ENCODE data around the gene KCTD17. TPM values are rescaled to one million over a fixed set of nuclear protein-coding genes. Genes with fewer than 3 reads are reported as not detected.
A peak's percentile ranks its signal among the peaks of the same experiment; 100 is the strongest.

Gene KCTD17
- polyA plus RNA-seq, 3 donors, result 8.4 to 40.0 (median 9.0) TPM

DNA sequence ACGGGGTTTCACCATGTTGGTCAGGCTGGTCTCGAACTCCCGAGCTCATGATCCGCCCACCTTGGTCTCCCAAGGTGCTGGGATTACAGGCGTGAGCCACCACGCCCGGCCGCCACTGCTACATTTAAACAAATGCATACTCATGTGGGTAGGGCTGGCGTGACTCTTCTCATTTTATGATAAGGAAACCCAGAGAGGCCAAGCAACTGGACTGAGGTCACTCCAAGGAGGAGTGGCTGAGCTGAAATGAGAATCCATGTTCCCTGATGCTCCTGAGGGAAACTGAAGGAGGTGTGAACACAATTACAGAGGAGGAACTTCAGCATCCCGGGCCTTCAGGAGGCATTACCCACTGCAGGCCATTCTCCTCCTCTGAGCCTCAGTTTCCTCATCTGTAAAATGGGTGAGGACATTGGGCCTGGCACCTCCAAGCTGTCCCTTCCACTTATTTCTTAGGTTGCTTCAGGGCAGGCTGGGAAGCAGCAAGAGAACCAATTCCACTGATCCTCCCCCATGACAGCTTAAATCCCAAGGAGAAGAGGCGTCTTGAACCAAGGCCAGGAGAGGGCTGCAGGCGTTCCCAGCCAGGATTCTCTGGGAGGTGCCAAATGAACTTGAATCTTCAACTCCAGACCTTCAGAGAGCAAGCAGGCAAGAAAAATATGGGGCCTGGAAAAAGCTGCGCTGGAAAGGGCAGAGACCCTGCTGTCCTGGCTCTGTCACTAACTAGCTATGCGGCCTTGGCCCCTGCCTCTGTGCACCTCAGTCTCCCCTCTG, 35.2 kb upstream of the KCTD17 start:
- Histone ChIP-seq H3K4me3 (replicated peaks in 1 of 3; ENCODE audit: low read depth in 2 of 3, low read length in 3 of 3) (no peak overlapping the region), H3K9ac (ENCODE audit: insufficient read depth, low read length, poor library complexity, severe bottlenecking) (no peak overlapping the region)
- H3K4me3 Mint-ChIP-seq, result no peak overlapping the region

DNA sequence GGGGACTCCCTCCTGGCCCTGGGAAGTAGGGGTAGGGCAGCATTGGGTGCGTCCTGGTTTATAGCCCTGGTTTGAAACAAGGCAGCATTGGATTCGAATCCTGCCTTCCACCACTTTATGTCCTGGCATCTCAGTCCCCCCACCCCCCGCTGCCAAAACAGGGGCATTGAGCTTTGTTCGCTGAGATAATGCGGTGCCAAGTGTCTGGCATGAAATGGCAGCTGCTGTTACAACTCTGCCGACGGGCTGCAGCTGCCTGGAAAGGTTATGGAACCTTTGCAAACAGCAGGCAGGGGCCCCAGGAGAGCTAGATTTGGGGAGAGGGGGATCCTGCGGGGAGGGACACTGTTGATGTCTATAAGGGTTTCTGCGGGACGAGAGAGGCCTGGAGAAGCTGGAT, 34.2 kb upstream of the KCTD17 start:
- H3K4me3 ChIP-seq (replicated peaks in 1 of 3; ENCODE audit: low read depth in 2 of 3, low read length in 3 of 3), result no peak overlapping the region

More for the DNA sequence above, 35.2 kb upstream of the KCTD17 start:
- H3K36me3 Mint-ChIP-seq, result peaks cover 9 to 18% of the 10 kb centered on the region in 2 donors
- Histone ChIP-seq H4K20me1 (ENCODE audit: insufficient read depth, low read length) (peaks cover 20% of the 10 kb centered on the region), H3K79me2 (ENCODE audit: insufficient read depth, low read length) (peaks cover 28% of the 10 kb centered on the region), H3K4me1 (ENCODE audit: control insufficient read depth in 1 of 2, insufficient read depth in 2 of 2, low read length in 2 of 2) (peaks cover 20 to 29% of the 10 kb centered on the region in 2 donors), H3K27ac (ENCODE audit: low read depth in 1 of 2, low read length in 2 of 2) (no peak overlapping the region), H3K27me3 (ENCODE audit: control insufficient read depth in 2 of 2, insufficient read depth in 2 of 2, low read length in 2 of 2) (no peaks in the 10 kb centered on the region), H3K4me2 (replicated peaks; ENCODE audit: extremely low read depth, low read length, poor library complexity, severe bottlenecking) (no peak overlapping the region), H3K36me3 (replicated peaks in 1 of 2; ENCODE audit: control insufficient read depth in 1 of 2, insufficient read depth in 2 of 2, low read length in 2 of 2) (peaks cover 0 to 9% of the 10 kb centered on the region in 2 donors), H3K9me3 (replicated peaks in 1 of 2; ENCODE audit: control insufficient read depth in 1 of 2, insufficient read depth in 1 of 2, low read length in 2 of 2) (no peaks in the 10 kb centered on the region), H2AFZ (ENCODE audit: insufficient read depth, low read depth, low read length, poor library complexity, severe bottlenecking) (no peak overlapping the region)
- intact Hi-C loops (cut with micrococcal nuclease), result no loop called here
- peaks cover 33% of the 10 kb centered on the region for H3K4me1 Mint-ChIP-seq
- no peak overlapping the region for H3K27ac Mint-ChIP-seq
- TF ChIP-seq, protein P1, sequence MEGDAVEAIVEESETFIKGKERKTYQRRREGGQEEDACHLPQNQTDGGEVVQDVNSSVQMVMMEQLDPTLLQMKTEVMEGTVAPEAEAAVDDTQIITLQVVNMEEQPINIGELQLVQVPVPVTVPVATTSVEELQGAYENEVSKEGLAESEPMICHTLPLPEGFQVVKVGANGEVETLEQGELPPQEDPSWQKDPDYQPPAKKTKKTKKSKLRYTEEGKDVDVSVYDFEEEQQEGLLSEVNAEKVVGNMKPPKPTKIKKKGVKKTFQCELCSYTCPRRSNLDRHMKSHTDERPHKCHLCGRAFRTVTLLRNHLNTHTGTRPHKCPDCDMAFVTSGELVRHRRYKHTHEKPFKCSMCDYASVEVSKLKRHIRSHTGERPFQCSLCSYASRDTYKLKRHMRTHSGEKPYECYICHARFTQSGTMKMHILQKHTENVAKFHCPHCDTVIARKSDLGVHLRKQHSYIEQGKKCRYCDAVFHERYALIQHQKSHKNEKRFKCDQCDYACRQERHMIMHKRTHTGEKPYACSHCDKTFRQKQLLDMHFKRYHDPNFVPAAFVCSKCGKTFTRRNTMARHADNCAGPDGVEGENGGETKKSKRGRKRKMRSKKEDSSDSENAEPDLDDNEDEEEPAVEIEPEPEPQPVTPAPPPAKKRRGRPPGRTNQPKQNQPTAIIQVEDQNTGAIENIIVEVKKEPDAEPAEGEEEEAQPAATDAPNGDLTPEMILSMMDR (IDR thresholded peaks at IDR 0.05), result no peak
- DNase-seq, result no peak
- peaks cover 0 to 1% (median 1%) of the 10 kb centered on the region in 3 donors for H3K27me3 Mint-ChIP-seq (ENCODE audit: low read depth in 3 of 3)
- WGBS (ENCODE audit: insufficient coverage), result 100% methylated on average over 6 of the region's 14 CpGs
- H3K9me3 Mint-ChIP-seq, result peaks cover 0 to 2% (median 0%) of the 10 kb centered on the region in 7 donors

More for the DNA sequence above, 34.2 kb upstream of the KCTD17 start:
- Histone ChIP-seq H4K20me1 (ENCODE audit: insufficient read depth, low read length) (peaks cover 23% of the 10 kb centered on the region), H3K27ac (ENCODE audit: low read depth in 1 of 2, low read length in 2 of 2) (no peak overlapping the region), H3K9ac (ENCODE audit: insufficient read depth, low read length, poor library complexity, severe bottlenecking) (no peak overlapping the region), H3K9me3 (replicated peaks in 1 of 2; ENCODE audit: control insufficient read depth in 1 of 2, insufficient read depth in 1 of 2, low read length in 2 of 2) (no peaks in the 10 kb centered on the region), H3K36me3 (replicated peaks in 1 of 2; ENCODE audit: control insufficient read depth in 1 of 2, insufficient read depth in 2 of 2, low read length in 2 of 2) (peaks cover 0 to 9% of the 10 kb centered on the region in 2 donors), H2AFZ (ENCODE audit: insufficient read depth, low read depth, low read length, poor library complexity, severe bottlenecking) (no peak overlapping the region), H3K4me1 (ENCODE audit: control insufficient read depth in 1 of 2, insufficient read depth in 2 of 2, low read length in 2 of 2) (peaks cover 24 to 29% of the 10 kb centered on the region in 2 donors), H3K4me2 (replicated peaks; ENCODE audit: extremely low read depth, low read length, poor library complexity, severe bottlenecking) (no peak overlapping the region), H3K27me3 (ENCODE audit: control insufficient read depth in 2 of 2, insufficient read depth in 2 of 2, low read length in 2 of 2) (no peaks in the 10 kb centered on the region), H3K79me2 (ENCODE audit: insufficient read depth, low read length) (peaks cover 29% of the 10 kb centered on the region)
- Mint-ChIP-seq H3K9me3 (no peaks in the 10 kb centered on the region), H3K27ac (peak overlapping the region in 1 of 7 donors; percentile 35), H3K36me3 (peaks cover 9 to 18% of the 10 kb centered on the region in 2 donors), H3K27me3 (ENCODE audit: low read depth in 3 of 3) (peaks cover 0 to 1% (median 1%) of the 10 kb centered on the region in 3 donors), H3K4me3 (no peak overlapping the region), H3K4me1 (peaks cover 41% of the 10 kb centered on the region)
- WGBS (ENCODE audit: insufficient coverage), result over 99% methylated on average over 7 of the region's 10 CpGs
- intact Hi-C loops (cut with micrococcal nuclease), result no loop called here
- TF ChIP-seq, protein P1 (IDR thresholded peaks at IDR 0.05), result no peak
- DNase-seq, result no peak
